ENCODE measurements around the gene GAN.

Gene GAN

DNA sequence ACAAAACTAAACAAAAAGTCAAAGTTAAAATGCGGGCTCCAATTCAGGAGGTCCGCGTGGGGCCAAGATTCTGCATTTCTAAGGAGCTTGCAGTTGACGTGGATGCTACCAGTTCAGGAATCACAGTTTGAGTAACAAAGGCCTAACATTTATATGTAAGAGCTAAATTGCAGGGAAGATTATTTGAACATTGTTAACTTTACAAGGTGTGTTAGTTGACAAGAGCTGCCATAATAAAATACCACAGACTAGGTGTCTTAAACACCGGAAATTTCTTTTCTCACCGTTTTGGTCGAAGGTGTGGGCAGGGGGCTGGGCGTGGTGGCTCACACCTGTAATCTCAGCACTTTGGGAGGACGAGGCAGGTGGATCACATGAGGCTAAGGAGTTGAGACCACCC is 105.0 kb downstream of the GAN start:
- TF ChIP-seq, protein P1, sequence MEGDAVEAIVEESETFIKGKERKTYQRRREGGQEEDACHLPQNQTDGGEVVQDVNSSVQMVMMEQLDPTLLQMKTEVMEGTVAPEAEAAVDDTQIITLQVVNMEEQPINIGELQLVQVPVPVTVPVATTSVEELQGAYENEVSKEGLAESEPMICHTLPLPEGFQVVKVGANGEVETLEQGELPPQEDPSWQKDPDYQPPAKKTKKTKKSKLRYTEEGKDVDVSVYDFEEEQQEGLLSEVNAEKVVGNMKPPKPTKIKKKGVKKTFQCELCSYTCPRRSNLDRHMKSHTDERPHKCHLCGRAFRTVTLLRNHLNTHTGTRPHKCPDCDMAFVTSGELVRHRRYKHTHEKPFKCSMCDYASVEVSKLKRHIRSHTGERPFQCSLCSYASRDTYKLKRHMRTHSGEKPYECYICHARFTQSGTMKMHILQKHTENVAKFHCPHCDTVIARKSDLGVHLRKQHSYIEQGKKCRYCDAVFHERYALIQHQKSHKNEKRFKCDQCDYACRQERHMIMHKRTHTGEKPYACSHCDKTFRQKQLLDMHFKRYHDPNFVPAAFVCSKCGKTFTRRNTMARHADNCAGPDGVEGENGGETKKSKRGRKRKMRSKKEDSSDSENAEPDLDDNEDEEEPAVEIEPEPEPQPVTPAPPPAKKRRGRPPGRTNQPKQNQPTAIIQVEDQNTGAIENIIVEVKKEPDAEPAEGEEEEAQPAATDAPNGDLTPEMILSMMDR (IDR thresholded peaks at IDR 0.05): no peak

DNA sequence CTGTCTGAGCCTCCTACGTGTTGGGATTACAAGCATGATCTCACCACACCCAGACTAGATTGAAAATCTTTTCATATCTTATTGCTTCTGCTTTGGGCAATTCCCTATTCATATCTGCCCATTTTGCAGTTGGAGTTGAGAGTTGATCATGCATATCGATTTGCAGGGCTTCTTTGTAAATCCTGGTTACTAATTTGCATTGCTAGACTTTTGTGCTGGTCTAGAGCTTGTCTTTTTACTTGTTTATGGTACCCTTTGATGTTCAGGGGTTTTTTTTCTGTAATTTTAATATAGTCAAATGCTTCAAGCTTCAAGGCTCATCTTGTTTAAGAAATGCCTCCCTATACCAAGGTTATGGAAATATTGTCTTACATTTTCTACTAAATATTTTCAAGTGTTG is 106.4 kb downstream of the GAN start:
- TF ChIP-seq, protein P1 (IDR thresholded peaks at IDR 0.05): no peak

DNA sequence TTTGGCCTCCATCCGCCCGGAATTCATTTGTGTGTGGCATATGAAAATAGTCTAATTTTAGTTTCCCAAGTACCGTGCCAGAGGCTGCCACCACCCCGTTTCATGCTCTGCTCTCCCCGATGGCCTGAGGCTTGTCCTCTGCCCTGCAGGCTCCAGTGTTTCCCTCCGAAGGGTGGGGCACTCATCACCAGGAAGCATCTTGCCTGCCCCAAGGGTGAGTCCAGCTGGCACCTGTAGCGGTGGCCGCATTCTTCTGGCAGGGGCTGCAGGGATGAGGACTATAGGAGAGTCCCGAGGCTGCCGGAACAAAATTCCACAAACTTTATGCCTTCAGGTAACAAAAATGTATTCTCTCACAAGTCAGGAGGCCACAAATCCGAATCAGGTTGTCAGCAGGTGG is 106.8 kb downstream of the GAN start:
- TF ChIP-seq, protein P1 (IDR thresholded peaks at IDR 0.05): no peak

DNA sequence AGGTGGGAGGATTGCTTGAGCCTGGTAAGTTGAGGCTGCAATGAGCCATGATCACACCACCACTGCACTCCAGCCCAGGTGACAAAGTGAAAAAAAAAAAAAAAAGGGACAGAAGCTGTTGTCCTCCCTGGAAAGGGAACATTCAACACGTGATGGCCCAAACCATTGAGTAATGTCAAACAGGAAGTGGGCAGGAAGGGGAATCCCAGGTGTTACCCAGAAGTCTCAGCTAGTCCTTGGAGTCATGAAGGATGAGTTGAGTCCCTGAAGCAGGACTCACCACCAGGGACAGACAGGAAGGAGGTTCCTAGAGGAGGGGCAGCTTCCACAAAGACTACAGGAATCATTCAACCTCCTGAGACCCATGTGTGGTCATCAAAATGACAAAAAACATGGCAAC is 110.0 kb downstream of the GAN start:
- TF ChIP-seq, protein P1 (IDR thresholded peaks at IDR 0.05): no peak

DNA sequence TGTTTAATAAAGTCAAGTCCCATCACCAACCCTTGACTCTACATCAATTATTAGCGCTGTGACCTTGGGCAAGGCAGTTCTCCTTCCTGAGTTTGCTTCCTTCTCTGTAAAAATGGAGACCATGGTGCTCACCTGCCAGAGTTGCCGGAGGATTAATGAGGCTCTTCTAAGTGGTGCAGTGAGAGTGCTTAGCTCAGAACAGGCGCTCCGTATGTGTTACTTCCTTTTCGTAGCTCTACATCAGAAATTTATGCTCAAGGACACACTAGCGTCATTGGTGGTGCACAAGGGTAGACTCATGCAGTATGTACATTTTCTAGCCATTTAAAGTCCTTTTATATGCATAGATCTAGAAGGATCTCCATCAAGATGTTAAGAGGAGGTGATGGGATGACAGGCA is 112.5 kb downstream of the GAN start:
- TF ChIP-seq, protein P1 (IDR thresholded peaks at IDR 0.05): no peak

DNA sequence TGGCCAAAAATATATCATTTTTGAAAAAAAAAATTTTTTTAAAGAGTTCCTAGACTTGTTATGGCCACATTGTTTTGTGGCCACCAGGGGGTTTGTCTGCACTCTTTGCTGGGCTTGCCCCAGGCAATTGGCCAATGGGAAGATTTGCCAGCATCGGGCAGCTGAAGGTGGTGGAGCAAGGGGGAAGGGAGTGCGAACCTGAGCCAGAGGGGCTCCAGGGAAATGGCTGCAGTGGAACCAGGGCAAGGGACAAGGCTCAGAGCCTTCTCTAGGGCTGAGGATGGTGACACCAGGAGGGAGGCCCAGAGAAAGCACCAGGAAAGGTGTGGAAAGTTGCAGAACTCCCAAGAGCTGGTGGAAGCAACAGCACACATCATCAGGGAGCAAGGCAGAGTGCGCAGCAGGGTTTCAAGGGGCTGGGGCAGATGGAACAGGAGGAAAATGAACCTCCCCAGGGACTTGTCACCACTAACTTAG is 114.3 kb downstream of the GAN start:
- TF ChIP-seq, protein P1 (IDR thresholded peaks at IDR 0.05): peak; percentile 50

DNA sequence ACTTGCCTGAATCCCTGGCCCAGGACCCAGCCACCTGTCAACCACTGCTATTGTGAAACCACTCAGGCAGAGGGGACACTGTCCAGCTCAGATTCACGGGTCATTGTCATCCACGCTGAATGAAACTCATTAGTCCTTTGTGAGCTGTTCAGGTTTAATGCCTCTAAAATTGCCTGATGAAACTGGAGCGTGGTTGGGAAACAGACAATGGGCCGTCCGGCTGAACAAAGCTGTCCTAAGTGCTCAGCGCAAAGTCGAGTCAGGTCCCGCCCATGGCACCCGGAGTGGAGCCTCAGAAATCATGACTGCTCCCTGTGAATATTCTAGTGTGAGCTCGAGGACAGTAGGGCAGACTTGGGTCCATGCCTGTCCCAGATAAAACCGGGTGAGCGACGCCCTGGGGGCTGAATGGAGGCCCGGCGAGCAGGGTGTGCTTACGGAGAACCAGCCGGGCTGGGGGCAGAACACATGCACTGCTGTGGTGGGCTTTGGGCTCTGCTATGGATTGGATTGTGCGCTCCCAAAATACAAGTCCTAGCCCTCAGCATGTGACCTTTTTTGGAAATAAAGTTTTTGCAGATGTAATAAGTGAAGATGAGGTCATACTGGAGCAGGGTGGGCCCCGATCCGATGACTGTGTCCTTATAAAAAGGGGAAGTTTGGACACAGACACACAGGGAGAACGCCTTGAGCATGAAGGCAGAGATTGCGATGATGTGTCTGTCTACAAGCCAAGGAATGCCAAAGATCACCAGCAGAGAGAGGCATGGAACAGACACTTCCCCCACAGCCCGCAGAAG is 117.0 kb downstream of the GAN start:
- TF ChIP-seq, protein P1 (IDR thresholded peaks at IDR 0.05): no peak
